HCT116 (cell line): ENCODE measurements around the gene PAPOLB.

Experiments used
- CEBPB ChIP-seq: IDR thresholded peaks from 2 replicates; pipeline ENCODE4 v1.6.1; 2012; ENCODE audit warnings: low read depth
- EZH2 ChIP-seq: fragments of 200-600 bp; sonication (generic); IDR thresholded peaks from 2 replicates; pipeline ENCODE4 v1.6.1; 2017; ENCODE audit warnings: antibody characterized with exemption, mixed run types
- EZH2phosphoT487 ChIP-seq: fragments of 200-600 bp; IDR thresholded peaks from 2 replicates; pipeline ENCODE4 v1.6.1; 2018; ENCODE audit warnings: antibody characterized with exemption, borderline replicate concordance
- MAX ChIP-seq: IDR thresholded peaks from 2 replicates; pipeline ENCODE4 v1.6.1; 2012
- POLR2A ChIP-seq: IDR thresholded peaks from 2 replicates; pipeline ENCODE4 v1.7.0; 2011; ENCODE audit warnings: borderline replicate concordance; ENCODE audit not compliant: insufficient read depth, insufficient read length; ENCODE audit errors: extremely low read depth
- POLR2AphosphoS5 ChIP-seq: IDR thresholded peaks from 2 replicates; pipeline ENCODE4 v1.6.1; 2011; ENCODE audit warnings: mild to moderate bottlenecking, low read depth, low read length, moderate library complexity
- SIN3A ChIP-seq: IDR thresholded peaks from 2 replicates; pipeline ENCODE4 v1.6.1; 2012; ENCODE audit warnings: low read depth
- TCF7L2 ChIP-seq: IDR thresholded peaks from 2 replicates; pipeline ENCODE4 v1.7.0; 2011; ENCODE audit warnings: borderline replicate concordance, inconsistent platforms; ENCODE audit not compliant: insufficient read depth, insufficient read length; ENCODE audit errors: extremely low read depth
- YY1 ChIP-seq: IDR thresholded peaks from 2 replicates; pipeline ENCODE4 v1.6.1; 2011; ENCODE audit warnings: low read length, low read depth, moderate library complexity, mild to moderate bottlenecking; ENCODE audit not compliant: insufficient replicate concordance; ENCODE audit errors: extremely low read depth
- ZFX ChIP-seq: fragments of 450-650 bp; IDR thresholded peaks from 2 replicates; pipeline ENCODE4 v1.6.1; 2017
- TF ChIP-seq, protein P1 (sequence below): IDR thresholded peaks from 2 replicates; pipeline ENCODE4 v1.6.1; 2011; ENCODE audit warnings: mild to moderate bottlenecking, low read length, moderate library complexity; ENCODE audit not compliant: insufficient replicate concordance; ENCODE audit errors: extremely low read depth
- TF ChIP-seq, protein P2 (sequence below), 3 experiments: fragments of 200-600 bp in 1 of 3; sonication (generic) in 1 of 3; IDR thresholded peaks in 2 of 3; conservative IDR thresholded peaks in 1 of 3; 2 replicates each; pipeline ENCODE4 v1.5.1; 2012 to 2017; ENCODE audit warnings: low read depth in 2 of 3, low read length in 2 of 3, antibody characterized with exemption in 1 of 3, borderline replicate concordance in 1 of 3, control low read depth in 1 of 3, mild to moderate bottlenecking in 1 of 3, mixed read lengths in 1 of 3, mixed run types in 1 of 3, moderate library complexity in 1 of 3; ENCODE audit not compliant: insufficient read depth in 1 of 3
- TF ChIP-seq, protein P3 (sequence below): IDR thresholded peaks from 2 replicates; pipeline ENCODE4 v1.6.1; 2012; ENCODE audit warnings: low read depth

GRCh38 chr7:4878336-4879335 is 16.8 kb upstream of the PAPOLB start:
- TF ChIP-seq, protein P1, sequence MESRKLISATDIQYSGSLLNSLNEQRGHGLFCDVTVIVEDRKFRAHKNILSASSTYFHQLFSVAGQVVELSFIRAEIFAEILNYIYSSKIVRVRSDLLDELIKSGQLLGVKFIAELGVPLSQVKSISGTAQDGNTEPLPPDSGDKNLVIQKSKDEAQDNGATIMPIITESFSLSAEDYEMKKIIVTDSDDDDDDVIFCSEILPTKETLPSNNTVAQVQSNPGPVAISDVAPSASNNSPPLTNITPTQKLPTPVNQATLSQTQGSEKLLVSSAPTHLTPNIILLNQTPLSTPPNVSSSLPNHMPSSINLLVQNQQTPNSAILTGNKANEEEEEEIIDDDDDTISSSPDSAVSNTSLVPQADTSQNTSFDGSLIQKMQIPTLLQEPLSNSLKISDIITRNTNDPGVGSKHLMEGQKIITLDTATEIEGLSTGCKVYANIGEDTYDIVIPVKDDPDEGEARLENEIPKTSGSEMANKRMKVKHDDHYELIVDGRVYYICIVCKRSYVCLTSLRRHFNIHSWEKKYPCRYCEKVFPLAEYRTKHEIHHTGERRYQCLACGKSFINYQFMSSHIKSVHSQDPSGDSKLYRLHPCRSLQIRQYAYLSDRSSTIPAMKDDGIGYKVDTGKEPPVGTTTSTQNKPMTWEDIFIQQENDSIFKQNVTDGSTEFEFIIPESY, result no peak
- TF ChIP-seq POLR2A, result no peak
- TF ChIP-seq, protein P2, sequence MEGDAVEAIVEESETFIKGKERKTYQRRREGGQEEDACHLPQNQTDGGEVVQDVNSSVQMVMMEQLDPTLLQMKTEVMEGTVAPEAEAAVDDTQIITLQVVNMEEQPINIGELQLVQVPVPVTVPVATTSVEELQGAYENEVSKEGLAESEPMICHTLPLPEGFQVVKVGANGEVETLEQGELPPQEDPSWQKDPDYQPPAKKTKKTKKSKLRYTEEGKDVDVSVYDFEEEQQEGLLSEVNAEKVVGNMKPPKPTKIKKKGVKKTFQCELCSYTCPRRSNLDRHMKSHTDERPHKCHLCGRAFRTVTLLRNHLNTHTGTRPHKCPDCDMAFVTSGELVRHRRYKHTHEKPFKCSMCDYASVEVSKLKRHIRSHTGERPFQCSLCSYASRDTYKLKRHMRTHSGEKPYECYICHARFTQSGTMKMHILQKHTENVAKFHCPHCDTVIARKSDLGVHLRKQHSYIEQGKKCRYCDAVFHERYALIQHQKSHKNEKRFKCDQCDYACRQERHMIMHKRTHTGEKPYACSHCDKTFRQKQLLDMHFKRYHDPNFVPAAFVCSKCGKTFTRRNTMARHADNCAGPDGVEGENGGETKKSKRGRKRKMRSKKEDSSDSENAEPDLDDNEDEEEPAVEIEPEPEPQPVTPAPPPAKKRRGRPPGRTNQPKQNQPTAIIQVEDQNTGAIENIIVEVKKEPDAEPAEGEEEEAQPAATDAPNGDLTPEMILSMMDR (IDR thresholded peaks at IDR 0.05 in 2 of 3, conservative IDR thresholded peaks at IDR 0.05 in 1 of 3; ENCODE audit: borderline replicate concordance in 1 of 3, insufficient read depth in 1 of 3, low read depth in 2 of 3, low read length in 2 of 3), result no peak
- no peak for TF ChIP-seq MAX
- TF ChIP-seq, protein P3, sequence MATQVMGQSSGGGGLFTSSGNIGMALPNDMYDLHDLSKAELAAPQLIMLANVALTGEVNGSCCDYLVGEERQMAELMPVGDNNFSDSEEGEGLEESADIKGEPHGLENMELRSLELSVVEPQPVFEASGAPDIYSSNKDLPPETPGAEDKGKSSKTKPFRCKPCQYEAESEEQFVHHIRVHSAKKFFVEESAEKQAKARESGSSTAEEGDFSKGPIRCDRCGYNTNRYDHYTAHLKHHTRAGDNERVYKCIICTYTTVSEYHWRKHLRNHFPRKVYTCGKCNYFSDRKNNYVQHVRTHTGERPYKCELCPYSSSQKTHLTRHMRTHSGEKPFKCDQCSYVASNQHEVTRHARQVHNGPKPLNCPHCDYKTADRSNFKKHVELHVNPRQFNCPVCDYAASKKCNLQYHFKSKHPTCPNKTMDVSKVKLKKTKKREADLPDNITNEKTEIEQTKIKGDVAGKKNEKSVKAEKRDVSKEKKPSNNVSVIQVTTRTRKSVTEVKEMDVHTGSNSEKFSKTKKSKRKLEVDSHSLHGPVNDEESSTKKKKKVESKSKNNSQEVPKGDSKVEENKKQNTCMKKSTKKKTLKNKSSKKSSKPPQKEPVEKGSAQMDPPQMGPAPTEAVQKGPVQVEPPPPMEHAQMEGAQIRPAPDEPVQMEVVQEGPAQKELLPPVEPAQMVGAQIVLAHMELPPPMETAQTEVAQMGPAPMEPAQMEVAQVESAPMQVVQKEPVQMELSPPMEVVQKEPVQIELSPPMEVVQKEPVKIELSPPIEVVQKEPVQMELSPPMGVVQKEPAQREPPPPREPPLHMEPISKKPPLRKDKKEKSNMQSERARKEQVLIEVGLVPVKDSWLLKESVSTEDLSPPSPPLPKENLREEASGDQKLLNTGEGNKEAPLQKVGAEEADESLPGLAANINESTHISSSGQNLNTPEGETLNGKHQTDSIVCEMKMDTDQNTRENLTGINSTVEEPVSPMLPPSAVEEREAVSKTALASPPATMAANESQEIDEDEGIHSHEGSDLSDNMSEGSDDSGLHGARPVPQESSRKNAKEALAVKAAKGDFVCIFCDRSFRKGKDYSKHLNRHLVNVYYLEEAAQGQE, result no peak
- TF ChIP-seq TCF7L2, result no peak
- TF ChIP-seq EZH2, result no peak
- no peak for TF ChIP-seq EZH2phosphoT487
- TF ChIP-seq POLR2AphosphoS5, result no peak
- TF ChIP-seq ZFX, result no peak
- no peak for TF ChIP-seq YY1
- TF ChIP-seq SIN3A, result no peak
- TF ChIP-seq CEBPB, result no peak
